ENCODE results near the gene NDUFS2.

Gene NDUFS2

GRCh38 chr1:161196111-161196510, 6.1 kb upstream of the NDUFS2 start:
- DNase-seq (ENCODE audit: low read depth): no peak

DNA sequence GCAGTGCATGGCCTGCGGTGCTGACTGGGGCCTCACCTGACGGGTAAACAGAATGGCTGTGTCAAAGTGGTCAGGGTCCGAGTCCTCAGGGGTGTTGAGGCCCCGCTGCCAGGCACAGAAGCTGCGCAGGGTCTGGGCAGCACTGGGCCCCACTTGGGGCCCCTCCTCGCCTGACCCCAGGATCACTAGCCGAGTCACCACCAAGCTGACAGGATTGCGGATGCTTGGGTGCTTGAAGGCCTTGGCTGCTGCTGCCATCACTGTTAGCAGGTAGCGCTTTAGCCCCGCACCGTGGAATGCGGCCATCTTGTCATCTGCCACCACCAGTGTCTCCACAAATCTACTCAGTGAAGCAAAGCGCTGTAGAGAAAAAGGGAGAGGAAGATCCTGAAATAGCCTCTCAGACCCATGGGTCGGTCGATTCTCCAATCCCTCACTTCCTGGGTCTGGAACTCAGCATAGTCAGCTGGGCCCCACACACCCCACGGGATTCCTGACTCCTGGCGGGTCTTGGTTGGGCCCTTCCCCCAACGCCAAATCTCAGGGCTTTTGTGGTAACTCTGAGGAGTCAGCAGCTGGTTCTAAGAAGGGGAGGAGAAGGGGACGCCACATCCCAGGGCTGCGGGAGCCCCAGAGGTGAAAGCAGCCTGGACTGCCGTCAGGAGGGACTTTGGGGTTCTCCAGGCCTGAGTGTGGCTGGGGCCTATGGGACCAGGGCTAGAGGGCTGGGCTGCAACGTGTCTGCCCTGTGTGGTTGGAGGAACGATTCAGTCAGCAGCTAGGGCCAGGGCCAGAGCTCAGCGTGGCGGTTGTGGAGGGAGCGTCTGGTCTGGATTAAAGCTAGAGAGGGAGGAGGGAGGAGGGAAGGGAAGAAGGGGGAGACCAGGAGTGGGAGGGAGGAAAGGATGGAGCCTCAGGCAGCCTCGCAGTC, 5.4 kb upstream of the NDUFS2 start:
- no peak for DNase-seq (ENCODE audit: low read depth)

- DNase-seq (ENCODE audit: low read depth): no peak
These were observed 4.5 kb upstream of the NDUFS2 start for GRCh38 chr1:161197560-161198193.

GRCh38 chr1:161198194-161198896, 3.8 kb upstream of the NDUFS2 start:
- no peak for DNase-seq (ENCODE audit: low read depth)

- DNase-seq (ENCODE audit: low read depth): no peak
These were observed 3.2 kb upstream of the NDUFS2 start, which contains the start of gene ADAMTS4 for GRCh38 chr1:161198897-161199431. Gene ADAMTS4, minus strand, starts transcription at chr1:161199054. Its CDS starts 427 bp downstream, at chr1:161198627.

GRCh38 chr1:161199506-161200139, 2.5 kb upstream of the NDUFS2 start:
- DNase-seq (ENCODE audit: low read depth): no peak

DNA sequence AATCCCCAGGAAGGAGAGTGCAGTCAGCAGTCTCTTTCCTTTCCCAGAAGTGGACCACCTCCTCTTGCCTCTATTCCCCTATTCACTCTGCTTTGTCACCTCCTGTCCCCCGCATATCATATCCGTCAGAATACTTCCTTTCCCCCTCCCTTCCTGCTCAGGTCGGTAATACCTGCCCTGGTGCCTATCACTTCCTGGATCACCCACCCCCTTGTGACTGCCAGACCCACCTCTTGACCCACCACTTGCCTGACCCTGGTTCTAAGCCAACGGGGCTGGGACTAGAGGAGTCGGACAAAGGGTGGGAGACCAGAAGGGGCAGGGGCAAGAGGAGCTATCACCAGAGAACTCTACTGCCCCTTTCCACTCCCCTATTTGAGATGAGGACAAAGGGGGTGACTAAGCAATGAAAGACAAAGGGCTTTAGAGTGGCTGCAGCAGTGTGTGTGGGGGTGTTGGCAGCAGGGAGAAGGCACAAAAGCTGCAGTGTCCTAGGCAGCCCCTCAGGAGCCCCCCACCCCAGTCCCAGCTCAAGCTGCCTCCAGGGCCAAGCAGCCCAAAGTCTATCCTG, 1.7 kb upstream of the NDUFS2 start:
- no peak for DNase-seq (ENCODE audit: low read depth)

GRCh38 chr1:161200992-161201835, 953 bp upstream of the NDUFS2 start:
- no peak for DNase-seq (ENCODE audit: low read depth)

DNA sequence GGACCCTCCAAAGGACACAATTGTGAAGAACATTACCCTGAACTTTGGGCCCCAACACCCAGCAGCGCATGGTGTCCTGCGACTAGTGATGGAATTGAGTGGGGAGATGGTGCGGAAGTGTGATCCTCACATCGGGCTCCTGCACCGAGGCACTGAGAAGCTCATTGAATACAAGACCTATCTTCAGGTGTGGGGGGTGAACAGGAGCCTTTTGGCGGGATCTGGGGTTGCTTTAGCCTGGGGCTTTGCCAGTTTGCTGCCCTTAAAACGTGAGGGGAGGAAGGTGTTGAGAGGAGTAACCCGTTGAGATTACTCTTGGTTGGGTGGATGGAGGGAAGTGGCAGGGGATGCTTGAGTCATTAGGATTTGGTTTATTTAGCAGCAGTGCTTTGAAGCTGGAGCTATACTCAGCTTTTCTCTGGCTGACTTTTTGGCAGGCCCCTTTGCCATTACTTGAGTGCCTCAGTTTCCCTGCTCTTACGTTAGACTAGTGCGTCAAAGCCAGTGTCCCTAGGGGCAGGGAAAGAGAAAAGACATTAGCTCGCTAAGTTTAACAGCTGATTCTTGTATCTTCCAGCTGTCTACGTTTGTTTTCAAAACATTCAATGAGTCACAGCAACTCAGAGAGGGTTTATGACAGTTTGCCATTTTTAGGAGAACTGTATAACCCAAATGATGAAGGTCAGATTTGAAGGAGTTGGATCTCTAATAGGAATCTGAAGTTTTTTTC, 4.4 kb downstream of the NDUFS2 start:
- DNase-seq (ENCODE audit: low read depth): no peak

DNA sequence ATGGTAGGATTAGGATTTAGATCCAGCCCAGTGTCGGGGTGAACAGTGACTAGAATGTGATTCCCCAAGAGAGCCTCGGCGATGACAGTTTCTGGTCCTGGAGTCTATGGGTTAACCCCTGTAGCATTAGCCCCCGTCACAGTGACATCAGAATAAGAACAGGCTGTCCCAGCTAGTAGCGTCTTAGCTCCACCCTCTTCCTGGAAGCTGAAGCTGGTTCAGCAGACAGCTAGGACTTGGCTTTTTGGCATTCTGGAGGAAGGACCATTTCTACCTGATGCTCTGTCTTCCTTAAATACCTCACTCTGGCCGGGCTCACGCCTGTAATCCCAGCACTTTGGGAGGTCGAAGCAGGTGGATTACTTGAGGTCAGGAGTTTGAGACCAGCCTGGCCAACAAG, 5.0 kb downstream of the NDUFS2 start:
- no peak for DNase-seq (ENCODE audit: low read depth)

DNA sequence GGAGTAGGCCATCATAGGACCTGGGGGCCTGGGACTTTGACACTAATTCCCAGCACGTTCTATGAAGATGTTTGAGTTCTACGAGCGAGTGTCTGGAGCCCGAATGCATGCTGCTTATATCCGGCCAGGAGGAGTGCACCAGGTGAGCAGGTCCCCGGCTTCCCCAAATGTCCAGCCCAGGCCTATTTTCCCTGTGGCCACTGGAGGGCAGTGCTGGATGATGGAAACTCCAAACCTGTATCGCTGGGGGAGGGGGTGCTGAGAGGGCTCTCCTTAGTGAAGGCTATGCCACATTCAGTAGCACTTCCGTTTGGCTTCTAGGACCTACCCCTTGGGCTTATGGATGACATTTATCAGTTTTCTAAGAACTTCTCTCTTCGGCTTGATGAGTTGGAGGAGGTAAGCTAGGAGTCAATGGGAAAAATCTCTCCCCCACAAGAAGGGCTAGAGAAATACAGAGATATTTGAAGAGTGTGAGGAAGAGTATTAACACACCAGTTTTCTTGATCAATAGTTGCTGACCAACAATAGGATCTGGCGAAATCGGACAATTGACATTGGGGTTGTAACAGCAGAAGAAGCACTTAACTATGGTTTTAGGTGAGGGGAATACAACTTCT, 7.7 kb downstream of the NDUFS2 start:
- DNase-seq (ENCODE audit: low read depth): peak; percentile 48

- DNase-seq (ENCODE audit: low read depth): no peak
These were observed 12.2 kb downstream of the NDUFS2 start for GRCh38 chr1:161214369-161214768.

GRCh38 chr1:161215076-161215475, 12.9 kb downstream of the NDUFS2 start, which contains the start of gene FCER1G:
Gene FCER1G, plus strand, starts transcription at chr1:161215295. Its CDS starts 27 bp downstream, at chr1:161215322.
- no peak for DNase-seq (ENCODE audit: low read depth)

DNA sequence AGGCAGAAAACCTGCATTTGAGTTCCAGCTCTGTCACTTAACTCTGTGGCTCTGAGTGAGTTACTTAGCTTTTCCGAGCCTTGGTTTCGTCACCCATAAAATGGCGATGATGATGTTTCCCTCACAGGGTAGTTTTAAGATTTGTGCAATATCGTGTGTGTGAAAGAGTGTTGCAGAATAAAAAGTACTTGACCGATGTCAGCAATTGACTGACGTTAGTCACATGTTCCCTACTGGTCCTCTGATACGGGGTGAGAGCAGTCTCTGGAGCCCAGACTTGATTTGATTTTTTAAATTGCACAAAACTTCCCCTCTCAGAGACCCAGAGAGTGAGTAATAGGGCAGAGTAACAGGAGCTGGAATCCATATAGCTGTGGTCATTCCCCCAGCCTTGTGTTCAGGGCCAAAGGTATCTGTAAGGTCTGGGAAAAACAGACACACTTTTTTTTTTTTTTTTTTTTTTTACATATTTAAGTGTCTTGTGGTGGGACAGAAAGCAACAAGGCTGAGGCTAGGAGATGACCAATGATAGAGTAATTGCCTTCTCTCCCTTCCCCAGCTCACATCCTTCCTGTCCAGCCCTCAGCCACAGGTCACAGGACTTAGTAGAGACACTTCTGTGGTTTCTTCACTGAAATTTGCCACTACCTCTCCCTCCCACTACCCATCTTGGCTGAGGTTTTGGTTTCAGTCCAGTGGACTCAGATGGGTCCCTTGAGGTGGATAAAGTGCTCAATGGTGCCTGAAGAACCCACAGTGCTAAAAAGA, 15.0 kb downstream of the NDUFS2 start:
- no peak for DNase-seq (ENCODE audit: low read depth)

DNA sequence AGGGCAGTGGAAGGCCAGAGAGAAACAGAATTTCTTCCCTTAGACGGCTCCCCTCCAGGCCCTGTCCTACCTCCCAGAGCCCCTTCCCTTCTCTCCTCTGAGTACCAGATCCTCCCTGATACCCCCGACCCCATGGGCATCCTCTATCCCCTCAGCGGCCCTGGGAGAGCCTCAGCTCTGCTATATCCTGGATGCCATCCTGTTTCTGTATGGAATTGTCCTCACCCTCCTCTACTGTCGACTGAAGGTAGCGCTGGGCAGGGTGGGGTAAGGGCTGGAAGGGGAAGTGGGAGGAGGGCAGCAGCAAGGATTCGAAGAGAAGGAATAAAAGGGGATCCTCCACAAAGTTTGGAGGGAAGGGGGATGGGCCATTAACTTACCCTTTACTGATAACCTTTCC, 15.7 kb downstream of the NDUFS2 start:
- DNase-seq (ENCODE audit: low read depth): no peak

- no peak for DNase-seq (ENCODE audit: low read depth)
These were observed 16.3 kb downstream of the NDUFS2 start for GRCh38 chr1:161218301-161219077.

DNA sequence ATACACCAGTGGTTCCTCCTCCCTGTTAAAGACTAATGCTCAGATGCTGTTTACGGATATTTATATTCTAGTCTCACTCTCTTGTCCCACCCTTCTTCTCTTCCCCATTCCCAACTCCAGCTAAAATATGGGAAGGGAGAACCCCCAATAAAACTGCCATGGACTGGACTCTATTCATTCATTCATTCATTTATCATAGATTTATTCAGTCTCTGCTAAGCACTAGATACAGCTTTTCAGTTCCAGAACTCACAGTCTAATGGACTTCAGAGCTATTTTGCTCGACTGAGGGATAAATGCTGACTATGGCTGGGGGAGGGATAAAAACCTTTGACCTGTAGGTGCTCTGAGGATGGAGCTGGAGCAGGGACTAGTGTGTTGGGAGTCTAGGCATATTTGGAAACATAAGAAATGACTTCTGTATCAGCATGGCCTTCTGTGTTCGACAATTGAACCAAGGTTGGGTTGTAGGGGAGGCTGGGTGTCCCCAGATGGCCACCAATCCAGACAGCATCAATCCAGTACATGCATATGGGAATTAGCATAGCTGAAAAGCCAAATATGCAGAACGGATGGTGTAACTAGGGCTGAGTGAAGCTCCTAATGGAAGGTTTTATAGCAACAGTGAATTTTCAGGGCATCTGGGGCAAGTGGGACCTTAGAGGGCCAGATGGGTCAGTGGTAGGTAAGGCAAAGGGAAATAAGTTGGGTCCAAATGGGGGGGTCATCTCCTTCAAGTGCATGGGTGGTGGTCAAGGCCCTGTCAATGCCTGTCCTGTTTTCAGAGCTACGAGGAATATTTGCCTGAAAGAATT, 17.1 kb downstream of the NDUFS2 start:
- DNase-seq (ENCODE audit: low read depth): no peak

Measured in stimulated activated CD8-positive, alpha-beta memory T cell treated with anti-CD3 and anti-CD28 coated beads, Interleukin-15, amount 100 ng/mL, for 1 hour (primary cell).